Measurements from ENCODE around the gene ZNF618. TPM values are rescaled to one million over a fixed set of nuclear protein-coding genes. Genes with fewer than 3 reads are reported as not detected.

ZNF618 gene
- total and polyA plus RNA-seq, 8 donors = 5.1 to 14.0 (median 8.1) TPM

DNA sequence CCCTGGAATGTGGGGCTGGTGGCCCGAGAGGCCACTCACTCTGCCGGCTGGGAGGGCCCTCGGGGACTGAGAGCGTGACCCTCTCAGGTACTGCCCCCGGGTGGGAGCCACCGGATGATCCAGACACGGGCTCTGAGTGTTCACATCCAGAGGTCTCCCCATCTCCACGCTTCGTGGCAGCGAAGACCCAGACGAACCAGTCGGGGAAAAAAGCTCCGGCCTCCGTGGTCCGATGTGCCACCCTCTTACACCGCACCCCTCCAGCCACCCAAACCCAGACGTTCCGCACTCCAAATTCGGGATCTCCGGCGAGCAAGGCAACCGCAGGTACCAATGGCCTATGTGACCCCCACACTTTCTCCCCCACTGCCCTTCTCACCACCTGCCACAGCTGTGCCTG is 152.5 kb downstream of the ZNF618 start:
- 95 to 96% methylated on average over 22 of the region's 22 CpGs for WGBS, 2 donors
- ATAC-seq (no peak), DNase-seq (peak in 1 of 6 donors; percentile 52), FAIRE-seq (no peak)
- Histone ChIP-seq H3K27me3 (no peaks in the 10 kb centered on the region), H3K4me1 (no peaks in the 10 kb centered on the region), H3K4me3 (no peak overlapping the region), H3K36me3 (peaks cover 0 to 4% (median 4%) of the 10 kb centered on the region in 3 donors), H3K9me3 (no peaks in the 10 kb centered on the region), H3K27ac (no peak overlapping the region)
- intact Hi-C loops (cut with DNase I) = no loop called here
- TF ChIP-seq, protein P1, sequence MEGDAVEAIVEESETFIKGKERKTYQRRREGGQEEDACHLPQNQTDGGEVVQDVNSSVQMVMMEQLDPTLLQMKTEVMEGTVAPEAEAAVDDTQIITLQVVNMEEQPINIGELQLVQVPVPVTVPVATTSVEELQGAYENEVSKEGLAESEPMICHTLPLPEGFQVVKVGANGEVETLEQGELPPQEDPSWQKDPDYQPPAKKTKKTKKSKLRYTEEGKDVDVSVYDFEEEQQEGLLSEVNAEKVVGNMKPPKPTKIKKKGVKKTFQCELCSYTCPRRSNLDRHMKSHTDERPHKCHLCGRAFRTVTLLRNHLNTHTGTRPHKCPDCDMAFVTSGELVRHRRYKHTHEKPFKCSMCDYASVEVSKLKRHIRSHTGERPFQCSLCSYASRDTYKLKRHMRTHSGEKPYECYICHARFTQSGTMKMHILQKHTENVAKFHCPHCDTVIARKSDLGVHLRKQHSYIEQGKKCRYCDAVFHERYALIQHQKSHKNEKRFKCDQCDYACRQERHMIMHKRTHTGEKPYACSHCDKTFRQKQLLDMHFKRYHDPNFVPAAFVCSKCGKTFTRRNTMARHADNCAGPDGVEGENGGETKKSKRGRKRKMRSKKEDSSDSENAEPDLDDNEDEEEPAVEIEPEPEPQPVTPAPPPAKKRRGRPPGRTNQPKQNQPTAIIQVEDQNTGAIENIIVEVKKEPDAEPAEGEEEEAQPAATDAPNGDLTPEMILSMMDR (IDR thresholded peaks at IDR 0.05) = no peak

DNA sequence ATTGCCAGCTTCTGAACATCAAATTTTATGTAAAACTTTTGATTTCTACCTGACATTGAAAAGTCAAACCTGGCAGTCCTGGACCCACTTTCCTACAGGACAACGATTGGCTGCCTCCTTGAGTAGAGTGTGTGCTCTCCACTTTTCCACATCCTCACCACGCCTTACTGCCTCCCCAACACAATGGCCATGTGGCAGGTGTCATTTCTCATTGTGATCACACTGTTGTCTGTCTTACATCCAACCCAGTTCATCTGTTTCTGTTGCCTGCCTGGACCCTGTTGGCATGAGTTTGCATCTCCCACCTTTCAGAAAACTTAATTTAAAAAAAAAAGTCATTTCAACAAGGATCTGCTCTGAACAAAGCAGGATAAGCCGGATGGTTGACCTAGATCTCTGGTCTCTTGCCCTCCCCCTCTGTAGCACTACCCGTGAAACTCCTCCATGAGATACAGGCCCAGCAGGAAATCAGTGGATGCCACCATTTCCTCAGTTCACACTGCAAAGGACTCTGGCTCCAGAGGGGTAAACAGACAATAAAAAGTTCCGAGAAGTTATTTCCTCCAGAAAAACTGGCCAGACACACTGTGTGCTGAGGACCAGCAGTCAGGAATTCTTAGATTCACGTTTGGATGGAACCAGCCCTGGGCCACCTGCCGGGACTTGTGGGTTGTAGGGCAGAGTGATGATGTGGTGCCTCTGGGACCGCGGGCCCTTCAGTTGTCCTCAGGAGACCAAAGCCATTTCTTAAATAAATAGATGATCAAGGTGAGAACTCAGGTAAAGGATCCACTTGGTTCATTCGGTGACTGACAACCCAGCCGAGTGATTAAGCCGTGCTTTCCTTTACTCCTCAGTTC is 153.4 kb downstream of the ZNF618 start:
- Histone ChIP-seq H3K4me3 (no peak overlapping the region), H3K27me3 (no peaks in the 10 kb centered on the region), H3K36me3 (peaks cover 0 to 4% (median 4%) of the 10 kb centered on the region in 3 donors), H3K9me3 (no peaks in the 10 kb centered on the region), H3K27ac (no peak overlapping the region), H3K4me1 (no peaks in the 10 kb centered on the region)
- TF ChIP-seq, protein P1 (IDR thresholded peaks at IDR 0.05) = no peak
- FAIRE-seq (no peak), DNase-seq (peak in 1 of 6 donors; percentile 21), ATAC-seq (no peak)
- intact Hi-C loops (cut with DNase I) = no loop called here
- 85 to 88% methylated on average over 12 of the region's 12 CpGs for WGBS, 2 donors

DNA sequence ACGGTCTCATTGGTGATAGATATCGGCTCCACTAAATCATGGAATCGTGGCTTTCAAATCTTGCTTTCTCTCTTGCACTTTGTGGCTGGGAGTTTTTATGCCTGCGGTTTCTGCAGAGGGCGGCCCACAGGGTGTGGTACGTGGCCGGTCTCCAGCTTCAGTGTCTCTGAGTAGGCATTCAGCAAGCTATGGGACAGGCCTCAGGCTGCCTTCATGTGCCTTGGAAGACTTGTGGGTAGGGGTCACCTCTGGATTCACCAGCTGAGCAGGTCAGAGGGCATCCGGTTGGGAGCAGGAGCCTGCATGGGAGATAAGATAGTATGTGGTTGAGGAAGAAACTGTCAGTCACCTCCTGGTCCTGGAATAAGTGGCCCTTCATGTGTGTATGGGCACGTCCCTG is 154.3 kb downstream of the ZNF618 start:
- no peak for FAIRE-seq
- WGBS, 2 donors = 93 to 97% methylated on average over 9 of the region's 9 CpGs
- intact Hi-C loops (cut with DNase I) = no loop called here
- H3K4me1 ChIP-seq = no peaks in the 10 kb centered on the region
- peak in 1 of 6 donors; percentile 26 for DNase-seq
- no peak for ATAC-seq
- H3K27ac ChIP-seq = no peak overlapping the region
- H3K36me3 ChIP-seq = peaks cover 0 to 4% (median 2%) of the 10 kb centered on the region in 3 donors
- H3K9me3 ChIP-seq = no peaks in the 10 kb centered on the region
- TF ChIP-seq, protein P1 (IDR thresholded peaks at IDR 0.05) = no peak
- H3K27me3 ChIP-seq = no peaks in the 10 kb centered on the region
- H3K4me3 ChIP-seq = no peak overlapping the region

- ATAC-seq (no peak), DNase-seq (peak in 1 of 6 donors; percentile 16), FAIRE-seq (no peak)
- TF ChIP-seq, protein P1 (IDR thresholded peaks at IDR 0.05) = no peak
- intact Hi-C loops (cut with DNase I) = no loop called here
- Histone ChIP-seq H3K27me3 (no peaks in the 10 kb centered on the region), H3K4me3 (no peak overlapping the region), H3K4me1 (no peaks in the 10 kb centered on the region), H3K36me3 (peaks cover 0 to 4% (median 2%) of the 10 kb centered on the region in 3 donors), H3K9me3 (no peaks in the 10 kb centered on the region), H3K27ac (no peak overlapping the region)
- 92 to 96% methylated on average over 7 of the region's 7 CpGs for WGBS, 2 donors
Measured at GRCh38 chr9:114031037-114031630, 155.0 kb downstream of the ZNF618 start.
